Right lobe of liver (tissue), 6 donors: ENCODE results near the gene ZNF692. TPM values are rescaled to one million over a fixed set of nuclear protein-coding genes. Genes with fewer than 3 reads are reported as not detected.

Source experiments
- ATAC-seq, 4 donors: fragments of 200-7000 bp; cut with Tn5 transposase; one replicate each; pipeline ENCODE4 v1.9.1; 2020; ENCODE audit warnings: mild to moderate bottlenecking in 4 of 4, moderate library complexity in 4 of 4
- DNase-seq, 3 donors: peaks; one replicate each; pipeline ENCODE4 v3.0.0-alpha.2; 2020
- H3K27ac ChIP-seq, 3 donors: fragments of 200-600 bp; one replicate each; pipeline ENCODE4 v1.8.0; 2022
- H3K27me3 ChIP-seq, 2 donors: fragments of 200-600 bp; one replicate each; pipeline ENCODE4 v1.8.0; 2022
- H3K36me3 ChIP-seq, 4 donors: fragments of 200-600 bp; sonication (generic) in 1 of 4; one replicate each; pipeline versions ENCODE4 v1.5.1 to v1.8.0; 2017 to 2022; ENCODE audit warnings: control low read depth in 1 of 4
- H3K4me1 ChIP-seq, 4 donors: fragments of 200-600 bp; sonication (generic) in 1 of 4; one replicate each; pipeline versions ENCODE4 v1.5.1 to v1.8.0; 2017 to 2022; ENCODE audit warnings: control low read depth in 1 of 4
- H3K4me3 ChIP-seq, 3 donors: fragments of 200-600 bp; one replicate each; pipeline ENCODE4 v1.8.0; 2022
- H3K9me3 ChIP-seq, 4 donors: fragments of 200-600 bp; sonication (generic) in 1 of 4; one replicate each; pipeline versions ENCODE4 v1.5.1 to v1.8.0; 2017 to 2022; ENCODE audit warnings: control low read depth in 1 of 4
- POLR2A ChIP-seq: fragments of 450-650 bp; IDR thresholded peaks from one replicate; pipeline ENCODE4 v1.6.1; 2017; ENCODE audit warnings: antibody characterized with exemption, mild to moderate bottlenecking
- WGBS: methylation state at CpG from one replicate; pipeline ENCODE4 v1.1.6; 2018; ENCODE audit warnings: low coverage, low lambda C conversion rate; ENCODE audit not compliant: insufficient coverage; ENCODE audit errors: missing lambda C conversion rate; 5-methylcytosine and 5-hydroxymethylcytosine counted together
- intact Hi-C, 2 donors: fragments of 100-400 bp; cut with DNase I; formaldehyde crosslinking; loops; one replicate each; pipeline versions ENCODE4 v1.11.2 to v1.14.1; 2022
- total RNA-seq, 6 experiments: library from RNA; depleted of rRNA in 2 of 6; stranded (reverse); fragments of >200 nt in 2 of 6; fragmentation: NEBNext Ultra II Directional in 3 of 6; extraction: Animal tissue kit (Norgen Biotek cat#: 25700) in 3 of 6; gene quantifications; one replicate each; pipeline versions ENCODE4 v1.1.0 to v1.2.4, GENCODE V29; 2016 to 2023
- TF ChIP-seq, protein P1 (sequence below), 4 donors: fragments of 200-600 bp in 3 of 4; fragments of 450-650 bp in 1 of 4; IDR thresholded peaks; one replicate each; pipeline versions ENCODE4 v1.5.1 to v1.8.0; 2016 to 2022; ENCODE audit warnings: antibody characterized with exemption in 4 of 4, mild to moderate bottlenecking in 2 of 4
- donor health status: DM: no; HTN: yes; CAD: no.
- donor health status: DM: no; HTN: no; CAD: no.
- donor health status: DM: no; HTN: no; CAD: no.
- donor health status: DM: no; HTN: yes; CAD: no.
- donor health status: DM: no; HTN: yes; CAD: no.

The ZNF692 gene
- total RNA-seq, 6 experiments from 2014 or later: 12.2 to 18.3 (median 16.7) TPM

DNA sequence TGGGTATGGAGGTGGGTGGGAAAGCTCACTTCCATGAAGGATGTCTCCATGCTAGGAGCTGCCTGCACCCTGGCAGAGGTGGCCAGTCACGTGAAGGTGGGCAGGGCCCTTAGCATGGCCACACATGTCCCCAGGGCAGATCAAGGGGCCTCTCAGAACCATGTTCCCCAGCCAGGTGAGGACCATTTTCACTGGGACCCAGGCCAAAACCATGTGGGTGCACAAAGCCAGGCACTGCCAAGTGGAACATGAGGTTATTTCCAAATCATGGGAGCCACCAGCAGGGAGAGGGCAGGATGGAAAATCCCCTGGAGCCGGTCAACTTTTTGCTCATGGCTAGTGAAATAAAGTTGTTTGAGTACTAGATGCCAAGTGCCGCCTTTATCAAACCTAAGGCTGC lies 9.7 kb downstream of the ZNF692 start:
- Histone ChIP-seq H3K27me3 (no peaks in the 10 kb centered on the region), H3K27ac (no peak overlapping the region), H3K4me3 (no peak overlapping the region), H3K9me3 (no peaks in the 10 kb centered on the region), H3K4me1 (no peaks in the 10 kb centered on the region), H3K36me3 (peaks cover 0 to 53% (median 13%) of the 10 kb centered on the region in 4 donors)
- 58% methylated on average over 2 of the region's 3 CpGs for WGBS
- peak in 3 of 4 donors; percentile 29 to 63 (median 58) for ATAC-seq
- TF ChIP-seq, protein P1, sequence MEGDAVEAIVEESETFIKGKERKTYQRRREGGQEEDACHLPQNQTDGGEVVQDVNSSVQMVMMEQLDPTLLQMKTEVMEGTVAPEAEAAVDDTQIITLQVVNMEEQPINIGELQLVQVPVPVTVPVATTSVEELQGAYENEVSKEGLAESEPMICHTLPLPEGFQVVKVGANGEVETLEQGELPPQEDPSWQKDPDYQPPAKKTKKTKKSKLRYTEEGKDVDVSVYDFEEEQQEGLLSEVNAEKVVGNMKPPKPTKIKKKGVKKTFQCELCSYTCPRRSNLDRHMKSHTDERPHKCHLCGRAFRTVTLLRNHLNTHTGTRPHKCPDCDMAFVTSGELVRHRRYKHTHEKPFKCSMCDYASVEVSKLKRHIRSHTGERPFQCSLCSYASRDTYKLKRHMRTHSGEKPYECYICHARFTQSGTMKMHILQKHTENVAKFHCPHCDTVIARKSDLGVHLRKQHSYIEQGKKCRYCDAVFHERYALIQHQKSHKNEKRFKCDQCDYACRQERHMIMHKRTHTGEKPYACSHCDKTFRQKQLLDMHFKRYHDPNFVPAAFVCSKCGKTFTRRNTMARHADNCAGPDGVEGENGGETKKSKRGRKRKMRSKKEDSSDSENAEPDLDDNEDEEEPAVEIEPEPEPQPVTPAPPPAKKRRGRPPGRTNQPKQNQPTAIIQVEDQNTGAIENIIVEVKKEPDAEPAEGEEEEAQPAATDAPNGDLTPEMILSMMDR (IDR thresholded peaks at IDR 0.05): no peak
- no peak for TF ChIP-seq POLR2A
- intact Hi-C loops: no loop called here
- no peak for DNase-seq

DNA sequence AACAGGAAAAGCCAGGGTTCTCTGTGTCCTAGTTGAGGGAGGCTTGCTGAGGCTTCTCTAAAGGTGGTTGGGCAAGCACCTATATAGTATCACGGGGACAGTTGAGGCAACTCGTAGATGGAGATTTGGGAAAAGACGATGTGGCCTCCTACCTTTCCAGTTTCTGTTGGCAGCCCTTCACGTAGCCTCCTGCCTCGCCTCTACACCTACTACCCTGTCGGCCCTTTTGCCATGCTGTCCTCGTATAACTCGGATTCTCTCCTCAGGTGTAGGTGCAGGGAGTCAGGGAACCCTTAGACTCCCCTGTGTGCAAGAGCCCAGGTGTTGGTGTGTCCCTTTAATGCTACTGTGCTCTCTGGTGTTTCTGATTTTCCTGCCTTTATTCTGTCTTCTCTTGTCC lies 10.3 kb downstream of the ZNF692 start:
- WGBS: 95% methylated on average over 7 of the region's 8 CpGs
- TF ChIP-seq, protein P1 (IDR thresholded peaks at IDR 0.05): no peak
- TF ChIP-seq POLR2A: no peak
- DNase-seq (no peak), ATAC-seq (no peak)
- no peak overlapping the region for H3K27ac ChIP-seq
- no peaks in the 10 kb centered on the region for H3K9me3 ChIP-seq
- H3K27me3 ChIP-seq: no peaks in the 10 kb centered on the region
- no peak overlapping the region for H3K4me3 ChIP-seq
- H3K36me3 ChIP-seq: peaks cover 0 to 54% (median 13%) of the 10 kb centered on the region in 4 donors
- intact Hi-C loops: no loop called here
- no peaks in the 10 kb centered on the region for H3K4me1 ChIP-seq

DNA sequence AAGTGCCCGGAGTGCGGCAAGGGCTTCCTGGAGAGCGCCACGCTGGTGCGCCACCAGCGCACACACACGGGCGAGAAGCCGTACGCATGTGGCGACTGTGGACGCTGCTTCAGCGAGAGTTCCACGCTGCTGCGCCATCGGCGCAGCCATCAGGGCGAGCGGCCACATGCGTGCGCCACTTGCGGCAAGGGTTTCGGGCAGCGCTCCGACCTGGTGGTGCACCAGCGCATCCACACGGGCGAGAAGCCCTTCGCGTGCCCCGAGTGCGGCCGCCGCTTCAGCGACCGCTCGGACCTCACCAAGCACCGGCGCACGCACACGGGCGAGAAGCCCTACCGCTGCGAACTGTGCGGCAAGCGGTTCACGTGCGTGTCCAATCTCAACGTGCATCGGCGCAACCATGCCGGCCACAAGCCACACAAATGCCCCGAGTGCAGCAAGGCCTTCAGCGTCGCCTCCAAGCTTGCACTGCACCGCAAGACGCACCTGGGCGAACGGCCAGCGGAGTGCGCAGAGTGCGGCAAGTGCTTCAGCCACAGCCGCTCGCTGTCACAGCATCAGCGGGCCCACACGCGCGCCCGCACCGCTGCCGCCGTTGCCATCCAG lies 10.8 kb downstream of the ZNF692 start:
- no peaks in the 10 kb centered on the region for H3K4me1 ChIP-seq
- intact Hi-C loops: no loop called here
- TF ChIP-seq, protein P1 (IDR thresholded peaks at IDR 0.05): no peak
- no peak for TF ChIP-seq POLR2A
- H3K27me3 ChIP-seq: no peaks in the 10 kb centered on the region
- ATAC-seq (no peak), DNase-seq (no peak)
- H3K36me3 ChIP-seq: peaks cover 0 to 54% (median 13%) of the 10 kb centered on the region in 4 donors
- no peaks in the 10 kb centered on the region for H3K9me3 ChIP-seq
- no peak overlapping the region for H3K4me3 ChIP-seq
- WGBS: no CpG with 5 or more reads among the region's 72 CpGs
- no peak overlapping the region for H3K27ac ChIP-seq

DNA sequence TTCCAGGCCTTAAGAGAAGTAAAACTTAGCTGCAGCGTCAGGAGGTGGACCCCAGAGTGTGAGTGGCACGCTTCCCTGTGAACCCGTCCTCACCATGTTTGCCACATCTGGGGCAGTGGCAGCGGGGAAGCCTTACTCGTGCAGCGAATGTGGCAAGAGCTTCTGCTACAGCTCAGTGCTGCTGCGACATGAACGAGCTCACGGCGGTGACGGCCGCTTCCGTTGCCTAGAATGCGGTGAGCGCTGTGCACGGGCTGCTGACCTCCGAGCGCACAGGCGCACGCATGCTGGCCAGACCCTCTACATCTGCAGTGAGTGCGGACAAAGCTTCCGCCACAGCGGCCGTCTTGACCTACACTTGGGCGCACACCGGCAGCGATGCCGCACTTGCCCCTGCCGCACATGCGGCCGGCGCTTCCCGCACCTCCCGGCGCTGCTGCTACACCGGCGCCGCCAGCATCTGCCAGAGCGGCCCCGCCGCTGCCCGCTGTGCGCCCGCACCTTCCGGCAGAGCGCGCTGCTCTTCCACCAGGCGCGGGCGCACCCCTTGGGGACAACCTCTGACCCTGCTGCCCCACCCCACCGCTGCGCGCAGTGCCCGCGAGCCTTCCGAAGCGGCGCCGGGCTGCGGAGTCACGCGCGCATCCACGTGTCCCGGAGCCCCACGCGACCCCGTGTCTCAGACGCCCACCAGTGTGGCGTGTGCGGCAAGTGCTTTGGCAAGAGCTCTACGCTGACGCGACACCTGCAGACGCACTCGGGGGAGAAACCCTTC lies 11.5 kb downstream of the ZNF692 start:
- Histone ChIP-seq H3K9me3 (no peaks in the 10 kb centered on the region), H3K4me3 (no peak overlapping the region), H3K27me3 (no peaks in the 10 kb centered on the region), H3K36me3 (peaks cover 0 to 54% (median 13%) of the 10 kb centered on the region in 4 donors), H3K4me1 (no peaks in the 10 kb centered on the region), H3K27ac (no peak overlapping the region)
- DNase-seq (no peak), ATAC-seq (no peak)
- 100% methylated on average over 3 of the region's 76 CpGs for WGBS
- TF ChIP-seq POLR2A: no peak
- TF ChIP-seq, protein P1 (IDR thresholded peaks at IDR 0.05): no peak
- intact Hi-C loops: no loop called here
